K562 (cell line): Measurements from ENCODE around the gene PRKCE. TPM values are rescaled to one million over a fixed set of nuclear protein-coding genes. Genes with fewer than 3 reads are reported as not detected.

Source experiments
- ATAC-seq: fragments of 200-7000 bp; cut with Tn5 transposase; 3 replicates; pipeline ENCODE4 v1.9.1; 2020; ENCODE audit warnings: moderate library complexity
- BruUV-seq: library from RNA; stranded (reverse); fragments of 400-500 nt; replicated peaks from 2 replicates; lab custom pipeline; 2021; lab: Mats Ljungman, UMichigan
- CTCF ChIA-PET: fragments of 300-600 bp; formaldehyde crosslinking; extraction: SDS; loops from one replicate; lab custom pipeline; 2021; ENCODE audit warnings: low intra/inter-chr PET ratio; lab: Yijun Ruan, JAX
- POLR2A ChIA-PET: fragments of 300-600, 350-650 bp; sonication (Branson Sonifier 250); formaldehyde crosslinking; extraction: SDS; loops from one replicate; lab custom pipeline; 2021; ENCODE audit warnings: antibody characterized with exemption, inconsistent platforms; lab: Yijun Ruan, JAX
- DNase-seq, 4 experiments: peaks; one replicate each; pipeline versions ENCODE4 v3.0.0 to v3.0.0-alpha.2; 2011 to 2018; ENCODE audit warnings: low spot score in 3 of 4, mixed read lengths in 3 of 4; ENCODE audit errors: extremely low read depth in 1 of 4
- FAIRE-seq: peaks from 2 replicates; lab custom pipeline; 2011; peaks lifted over from hg19 to GRCh38; lab: Jason Lieb, UNC
- H2AFZ ChIP-seq: 2 replicates; pipeline ENCODE4 v1.6.0; 2011; ENCODE audit warnings: low read depth, low read length, control low read depth, inconsistent platforms
- H3K27ac ChIP-seq: fragments of 200-600 bp; 3 replicates; pipeline ENCODE4 v1.8.0; 2011; ENCODE audit warnings: low read depth, mild to moderate bottlenecking, control low read depth, inconsistent platforms, low read length, moderate library complexity, mixed read lengths; ENCODE audit errors: extremely low read depth
- H3K27me3 ChIP-seq, 2 experiments: fragments of 300-600 bp in 1 of 2; 2 replicates in 1 of 2; 3 replicates in 1 of 2; pipeline versions ENCODE4 v1.6.0 to v1.8.0; 2011; ENCODE audit warnings: inconsistent platforms in 2 of 2, low read length in 2 of 2, mild to moderate bottlenecking in 1 of 2, mixed read lengths in 1 of 2, moderate library complexity in 1 of 2; ENCODE audit not compliant: control insufficient read depth in 2 of 2, insufficient read depth in 2 of 2
- H3K36me3 ChIP-seq: fragments of 300-600 bp; 3 replicates; pipeline ENCODE4 v1.8.0; 2011; ENCODE audit warnings: mild to moderate bottlenecking, low read length, inconsistent platforms; ENCODE audit not compliant: control insufficient read depth, insufficient read depth
- H3K4me1 ChIP-seq, 2 experiments: fragments of 200-600 bp in 1 of 2; replicated peaks in 1 of 2; 2 replicates in 1 of 2; 3 replicates in 1 of 2; pipeline versions ENCODE4 v1.5.1 to v1.8.0; 2011; ENCODE audit warnings: inconsistent platforms in 2 of 2, low read length in 2 of 2, mild to moderate bottlenecking in 1 of 2, mixed read lengths in 1 of 2, moderate library complexity in 1 of 2; ENCODE audit not compliant: control insufficient read depth in 2 of 2, insufficient read depth in 2 of 2
- H3K4me2 ChIP-seq: 2 replicates; pipeline ENCODE4 v1.6.1; 2011; ENCODE audit warnings: low read length, control low read depth, inconsistent platforms, mixed read lengths; ENCODE audit not compliant: insufficient read depth
- H3K4me3 ChIP-seq: fragments of 200-600 bp; sonication (generic), shearing (Covaris generic); 2 replicates; pipeline ENCODE4 v1.5.1; 2016; ENCODE audit warnings: control low read depth, inconsistent platforms
- H3K79me2 ChIP-seq: fragments of 200-600 bp; 3 replicates; pipeline ENCODE4 v1.8.0; 2011; ENCODE audit warnings: low read length, inconsistent platforms; ENCODE audit not compliant: control insufficient read depth, insufficient read depth
- H3K9ac ChIP-seq, 2 experiments: 2 replicates each; pipeline versions ENCODE4 v1.6.0 to v1.6.1; 2011; ENCODE audit warnings: low read depth in 2 of 2, low read length in 2 of 2, control low read depth in 1 of 2, inconsistent platforms in 1 of 2, mild to moderate bottlenecking in 1 of 2, mixed read lengths in 1 of 2; ENCODE audit not compliant: insufficient read depth in 1 of 2
- H3K9me1 ChIP-seq: one replicate; pipeline ENCODE4 v1.6.0; 2011; ENCODE audit warnings: inconsistent platforms, mild to moderate bottlenecking, low read length, moderate library complexity; ENCODE audit not compliant: control insufficient read depth, insufficient read depth
- H3K9me3 ChIP-seq: replicated peaks from 2 replicates; pipeline ENCODE4 v1.5.1; 2011; ENCODE audit warnings: low read depth, low read length, inconsistent platforms; ENCODE audit not compliant: control insufficient read depth, insufficient read depth
- H4K20me1 ChIP-seq: replicated peaks from 2 replicates; pipeline ENCODE4 v1.6.1; 2011; ENCODE audit warnings: low read length, inconsistent platforms, mixed read lengths; ENCODE audit not compliant: control insufficient read depth, insufficient read depth
- CHD2 ChIP-seq: IDR thresholded peaks from 2 replicates; pipeline ENCODE4 v1.6.1; 2011; ENCODE audit warnings: low read depth, low read length
- DNMT1 ChIP-seq: fragments of 450-650 bp; IDR thresholded peaks from 2 replicates; pipeline ENCODE4 v1.6.1; 2016; ENCODE audit warnings: antibody characterized with exemption, mild to moderate bottlenecking
- GTF2A2 ChIP-seq: IDR thresholded peaks from 2 replicates; pipeline ENCODE4 v1.6.1; 2016; ENCODE audit warnings: mild to moderate bottlenecking, missing genetic modification characterization, missing compliant biosample characterization
- PML ChIP-seq: IDR thresholded peaks from 2 replicates; pipeline ENCODE4 v1.6.1; 2012; ENCODE audit warnings: low read length, inconsistent platforms
- SIX5 ChIP-seq, 2 experiments: IDR thresholded peaks; 2 replicates each; pipeline ENCODE4 v1.6.1; 2011; ENCODE audit warnings: low read length in 2 of 2, borderline replicate concordance in 1 of 2, low read depth in 1 of 2, mild to moderate bottlenecking in 1 of 2, moderate library complexity in 1 of 2; ENCODE audit not compliant: insufficient read depth in 1 of 2
- SPI1 ChIP-seq: IDR thresholded peaks from 2 replicates; pipeline ENCODE4 v1.6.1; 2011; ENCODE audit warnings: low read depth, low read length, control low read depth, borderline replicate concordance
- TAF1 ChIP-seq: IDR thresholded peaks from 2 replicates; pipeline ENCODE4 v1.6.1; 2011; ENCODE audit warnings: mild to moderate bottlenecking, low read length, moderate library complexity; ENCODE audit not compliant: insufficient read depth, control insufficient read depth, severe bottlenecking; ENCODE audit errors: extremely low read depth
- TCFL5 ChIP-seq: fragments of 250-450 bp; sonication (Bioruptor Pico); conservative IDR thresholded peaks from 2 replicates; pipeline ENCODE4 v1.6.1; 2021; ENCODE audit warnings: mild to moderate bottlenecking, moderate library complexity, matching md5 sums
- ZBED1 ChIP-seq: IDR thresholded peaks from 2 replicates; pipeline ENCODE4 v1.6.1; 2014
- ZBTB8A ChIP-seq: fragments of 450-650 bp; IDR thresholded peaks from 2 replicates; pipeline ENCODE4 v1.6.1; 2018; ENCODE audit warnings: mild to moderate bottlenecking, moderate library complexity; ENCODE audit not compliant: partially characterized antibody
- ZNF121 ChIP-seq: sonication (generic); formaldehyde crosslinking; conservative IDR thresholded peaks from 2 replicates; pipeline ENCODE4 v1.8.0; 2022; ENCODE audit warnings: missing genetic modification reagents
- ZNF239 ChIP-seq: fragments of 250-450 bp; sonication (Bioruptor Pico); IDR thresholded peaks from 2 replicates; pipeline ENCODE4 v1.4.0; 2020; ENCODE audit warnings: mild to moderate bottlenecking
- ZSCAN32 ChIP-seq: fragments of 450-650 bp; formaldehyde crosslinking; IDR thresholded peaks from 2 replicates; pipeline ENCODE4 v1.4.0; 2020; ENCODE audit warnings: mild to moderate bottlenecking, moderate library complexity
- WGBS: fragments of 100-300 bp; shearing (Covaris generic); methylation state at CpG from one replicate; pipeline ENCODE4 v1.1.6; 2016; ENCODE audit warnings: low coverage, mixed read lengths; ENCODE audit not compliant: insufficient coverage; ENCODE audit errors: missing lambda C conversion rate; 5-methylcytosine and 5-hydroxymethylcytosine counted together
- in situ Hi-C: fragments of 300-500 bp; cut with MboI; formaldehyde crosslinking; loops from 4 replicates; pipeline ENCODE4 v1.15.0; 2018; ENCODE audit warnings: inconsistent platforms, mixed read lengths
- intact Hi-C: fragments of 100-400 bp; cut with micrococcal nuclease; formaldehyde crosslinking; loops from 2 replicates; pipeline ENCODE4 v1.14.2; 2022
- polyA plus RNA-seq, 8 experiments: library from polyadenylated mRNA; depleted of rRNA in 4 of 8; stranded (reverse) in 5 of 8; unstranded in 3 of 8; fragments of >200 nt; fragmentation: Nextera tagmentation in 2 of 8; fragmentation: Illumina TruSeq in 1 of 8; extraction: Ambion mirVana in 2 of 8; extraction: Trizol in 1 of 8; gene quantifications; 2 replicates each; pipeline versions ENCODE4 v1.2.1 to v1.2.3, GENCODE V29; 2011 to 2014; ENCODE audit warnings: inconsistent platforms in 1 of 8, missing spikeins in 1 of 8
- total RNA-seq, 7 experiments: library from RNA; depleted of rRNA in 6 of 7; stranded (reverse); fragments of >200 nt in 6 of 7; fragmentation: Illumina TruSeq in 2 of 7; extraction: Trizol in 2 of 7; gene quantifications; 2 replicates each; pipeline versions ENCODE4 v1.2.1 to v1.2.3, GENCODE V29; 2011 to 2021; ENCODE audit warnings: low replicate concordance in 1 of 7
- TF ChIP-seq, protein P1 (sequence below), 2 experiments: fragments of 450-650 bp in 1 of 2; sonication (generic) in 1 of 2; formaldehyde crosslinking in 1 of 2; IDR thresholded peaks; 2 replicates each; pipeline versions ENCODE4 v1.7.1 to v1.9.0; 2016 to 2022; ENCODE audit warnings: inconsistent platforms in 1 of 2, mild to moderate bottlenecking in 1 of 2, missing genetic modification reagents in 1 of 2

PRKCE gene
- total and polyA plus RNA-seq, 9 of the 15 experiments (the other 6 are each of a cell fraction or from before 2014, with no cell fraction given) = 0.06 to 1.0 (median 0.22) TPM; not detected in 1

DNA sequence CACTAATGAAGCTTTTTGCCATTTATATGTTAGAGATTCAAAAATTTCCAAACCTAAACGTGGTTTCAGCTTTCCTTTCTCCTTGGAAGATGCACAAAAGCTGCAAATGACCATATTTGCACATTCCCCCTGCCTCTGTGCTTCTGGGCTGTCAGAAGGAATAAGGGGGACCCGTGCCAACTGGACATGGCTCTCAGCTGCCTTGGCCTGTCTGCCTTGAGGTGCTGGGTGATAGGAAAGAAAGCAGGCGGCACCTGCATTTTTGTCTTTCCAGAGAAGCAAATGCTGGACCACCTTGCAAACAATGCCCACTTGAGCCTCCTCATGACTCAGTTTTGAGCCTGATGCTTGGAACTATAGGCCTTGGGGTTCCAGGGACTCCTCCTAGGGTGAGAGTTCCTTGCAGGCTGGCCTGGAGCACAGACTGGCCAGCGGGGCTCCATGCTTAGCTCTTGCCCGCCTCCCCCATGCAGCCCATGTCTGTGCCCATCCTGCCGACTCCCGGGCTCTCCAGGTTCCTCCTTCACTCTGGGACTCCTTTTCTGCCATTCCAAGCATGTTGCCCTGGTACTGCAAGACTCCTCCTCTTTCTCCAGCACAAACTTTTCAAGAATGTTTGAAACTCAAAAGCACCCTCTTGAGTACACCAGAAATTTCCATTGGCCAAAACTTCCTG lies 536.7 kb downstream of the PRKCE start:
- no peak overlapping the region for H3K4me3 ChIP-seq
- TF ChIP-seq ZSCAN32 (CRISPR knock-in tag) (no peak), PML (no peak), DNMT1 (no peak), ZBTB8A (no peak), ZBED1 (no peak), CHD2 (no peak), GTF2A2 (tag) (no peak), TCFL5 (CRISPR knock-in tag) (no peak), TAF1 (no peak), SIX5 (IDR thresholded peaks at IDR 0.05; ENCODE audit: borderline replicate concordance in 1 of 2, insufficient read depth in 1 of 2, low read depth in 1 of 2, low read length in 2 of 2) (no peak), ZNF239 (CRISPR knock-in tag) (no peak), SPI1 (no peak), ZNF121 (no peak)
- TF ChIP-seq, protein P1, sequence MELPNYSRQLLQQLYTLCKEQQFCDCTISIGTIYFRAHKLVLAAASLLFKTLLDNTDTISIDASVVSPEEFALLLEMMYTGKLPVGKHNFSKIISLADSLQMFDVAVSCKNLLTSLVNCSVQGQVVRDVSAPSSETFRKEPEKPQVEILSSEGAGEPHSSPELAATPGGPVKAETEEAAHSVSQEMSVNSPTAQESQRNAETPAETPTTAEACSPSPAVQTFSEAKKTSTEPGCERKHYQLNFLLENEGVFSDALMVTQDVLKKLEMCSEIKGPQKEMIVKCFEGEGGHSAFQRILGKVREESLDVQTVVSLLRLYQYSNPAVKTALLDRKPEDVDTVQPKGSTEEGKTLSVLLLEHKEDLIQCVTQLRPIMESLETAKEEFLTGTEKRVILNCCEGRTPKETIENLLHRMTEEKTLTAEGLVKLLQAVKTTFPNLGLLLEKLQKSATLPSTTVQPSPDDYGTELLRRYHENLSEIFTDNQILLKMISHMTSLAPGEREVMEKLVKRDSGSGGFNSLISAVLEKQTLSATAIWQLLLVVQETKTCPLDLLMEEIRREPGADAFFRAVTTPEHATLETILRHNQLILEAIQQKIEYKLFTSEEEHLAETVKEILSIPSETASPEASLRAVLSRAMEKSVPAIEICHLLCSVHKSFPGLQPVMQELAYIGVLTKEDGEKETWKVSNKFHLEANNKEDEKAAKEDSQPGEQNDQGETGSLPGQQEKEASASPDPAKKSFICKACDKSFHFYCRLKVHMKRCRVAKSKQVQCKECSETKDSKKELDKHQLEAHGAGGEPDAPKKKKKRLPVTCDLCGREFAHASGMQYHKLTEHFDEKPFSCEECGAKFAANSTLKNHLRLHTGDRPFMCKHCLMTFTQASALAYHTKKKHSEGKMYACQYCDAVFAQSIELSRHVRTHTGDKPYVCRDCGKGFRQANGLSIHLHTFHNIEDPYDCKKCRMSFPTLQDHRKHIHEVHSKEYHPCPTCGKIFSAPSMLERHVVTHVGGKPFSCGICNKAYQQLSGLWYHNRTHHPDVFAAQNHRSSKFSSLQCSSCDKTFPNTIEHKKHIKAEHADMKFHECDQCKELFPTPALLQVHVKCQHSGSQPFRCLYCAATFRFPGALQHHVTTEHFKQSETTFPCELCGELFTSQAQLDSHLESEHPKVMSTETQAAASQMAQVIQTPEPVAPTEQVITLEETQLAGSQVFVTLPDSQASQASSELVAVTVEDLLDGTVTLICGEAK (IDR thresholded peaks at IDR 0.05) = no peak
- TF ChIP-seq, protein P1 (CRISPR knock-in tag; IDR thresholded peaks at IDR 0.05) = no peak
- ChIA-PET CTCF (no interaction called here), POLR2A (no interaction called here)
- BruUV-seq = no TSS peak
- H3K27me3 ChIP-seq = peaks cover 0 to 14% of the 10 kb centered on the region in 2 experiments; a peak in 2 of 5 replicates
- H3K27ac ChIP-seq = no peak overlapping the region
- H3K9me1 ChIP-seq = no peaks in the 10 kb centered on the region
- no peaks in the 10 kb centered on the region for H3K4me1 ChIP-seq
- FAIRE-seq (no peak), ATAC-seq (no peak), DNase-seq (no peak)
- no peak overlapping the region for H3K4me2 ChIP-seq
- intact Hi-C loops (loop anchor here (10.0 kb wide), 2 partner anchors 107 to 177 kb away; partner anchors contain the start of gene EPAS1), in situ Hi-C loops (no loop called here)
- no peak overlapping the region for H2AFZ ChIP-seq
- WGBS = 21% methylated on average over 7 of the region's 7 CpGs
- H3K36me3 ChIP-seq = no peaks in the 10 kb centered on the region
- no peaks in the 10 kb centered on the region; the same call in 1 of the 2 replicates for H4K20me1 ChIP-seq
- no peak overlapping the region; a peak in 1 of 4 replicates for H3K9ac ChIP-seq
- no peaks in the 10 kb centered on the region for H3K79me2 ChIP-seq
- no peaks in the 10 kb centered on the region for H3K9me3 ChIP-seq
